ENCODE data around the gene PKDCC.

PKDCC gene

DNA sequence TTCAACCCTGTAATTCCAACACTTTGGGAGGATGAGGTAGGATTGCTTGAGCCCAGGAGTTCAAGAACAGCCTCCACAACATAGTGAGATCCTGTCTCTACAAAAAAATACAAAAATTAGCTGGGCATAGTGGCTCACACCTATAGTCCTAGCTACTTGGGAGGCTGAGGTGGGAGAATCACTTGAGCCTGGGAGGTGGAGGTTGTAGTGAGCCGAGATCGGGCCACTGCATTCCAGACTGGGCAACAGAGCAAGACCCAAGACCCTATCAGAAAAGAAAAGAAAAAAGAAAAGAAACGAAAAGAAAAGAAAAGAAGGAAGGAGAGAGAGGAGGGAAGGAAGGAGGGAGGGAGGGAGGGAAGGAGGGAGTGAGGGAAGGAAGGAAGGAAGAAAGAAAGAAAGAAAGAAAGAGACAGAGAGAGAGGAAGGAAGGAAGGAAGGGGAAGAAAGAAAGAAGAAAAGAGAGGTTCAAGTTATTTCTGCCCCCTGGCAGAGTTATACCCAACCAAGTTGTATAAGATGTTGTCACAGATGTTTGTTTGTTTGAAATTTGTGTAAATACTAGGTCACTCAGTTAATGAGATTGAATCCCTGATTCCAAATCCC lies 3.9 kb upstream of the PKDCC start:
- Histone ChIP-seq H3K27me3 (ENCODE audit: control insufficient read depth, insufficient read depth, low read length) (peaks cover 5% of the 10 kb centered on the region), H3K9ac (ENCODE audit: low read depth, low read length) (no peak overlapping the region), H3K27ac (ENCODE audit: low read depth, low read length) (no peak overlapping the region), H3K36me3 (ENCODE audit: control insufficient read depth, insufficient read depth, low read length) (no peaks in the 10 kb centered on the region), H3K9me3 (ENCODE audit: control insufficient read depth, insufficient read depth, low read length) (no peaks in the 10 kb centered on the region), H3K4me1 (ENCODE audit: control insufficient read depth, insufficient read depth, low read length) (peaks cover 30% of the 10 kb centered on the region), H3K4me3 (ENCODE audit: low read depth, low read length) (no peak overlapping the region)

DNA sequence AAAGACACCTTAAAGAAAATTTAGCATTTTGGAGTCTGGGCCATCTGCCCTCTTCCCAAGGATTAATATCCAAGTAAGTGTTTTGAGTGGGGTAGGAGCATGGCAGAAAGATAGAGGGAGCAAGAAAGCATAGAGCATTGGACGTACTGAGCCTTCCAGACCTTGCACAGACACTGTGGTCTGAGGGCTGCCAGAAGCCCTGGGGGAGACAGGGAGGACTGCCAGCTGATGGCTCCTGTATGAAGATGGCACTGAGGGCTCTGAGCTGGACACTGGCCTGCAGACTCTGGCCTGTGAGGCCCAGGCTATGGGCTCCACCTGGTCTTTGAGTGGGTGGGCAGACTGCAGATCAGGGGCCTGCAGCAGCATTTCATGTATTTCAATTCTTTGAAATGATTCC lies 2.9 kb upstream of the PKDCC start:
- H3K27ac ChIP-seq (ENCODE audit: low read depth, low read length) = no peak overlapping the region
- peaks cover 40% of the 10 kb centered on the region for H3K4me1 ChIP-seq (ENCODE audit: control insufficient read depth, insufficient read depth, low read length)
- peaks cover 14% of the 10 kb centered on the region for H3K27me3 ChIP-seq (ENCODE audit: control insufficient read depth, insufficient read depth, low read length)
- H3K9me3 ChIP-seq (ENCODE audit: control insufficient read depth, insufficient read depth, low read length) = no peaks in the 10 kb centered on the region
- no peak overlapping the region for H3K4me3 ChIP-seq (ENCODE audit: low read depth, low read length)
- no peak overlapping the region for H3K9ac ChIP-seq (ENCODE audit: low read depth, low read length)
- no peaks in the 10 kb centered on the region for H3K36me3 ChIP-seq (ENCODE audit: control insufficient read depth, insufficient read depth, low read length)

DNA sequence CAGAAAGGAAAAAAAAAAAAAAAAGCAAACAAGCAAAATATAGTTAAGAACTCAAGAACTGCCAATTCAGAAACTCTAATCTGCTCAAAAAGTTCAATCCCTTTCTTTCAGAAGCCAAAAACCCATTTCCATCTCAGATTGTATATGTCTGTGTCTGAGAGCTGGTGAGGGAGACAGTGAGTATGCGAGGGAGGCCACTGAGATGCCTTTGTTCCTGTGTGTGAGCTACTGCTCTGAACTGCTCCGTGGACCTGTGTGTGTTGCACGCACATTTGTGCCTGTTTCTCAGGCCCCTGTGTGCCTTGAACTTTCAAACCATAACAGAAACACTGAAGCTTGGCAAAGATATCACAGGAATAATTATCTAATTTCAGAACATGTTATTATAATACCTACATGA lies 2.5 kb upstream of the PKDCC start:
- Histone ChIP-seq H3K4me3 (ENCODE audit: low read depth, low read length) (no peak overlapping the region), H3K27ac (ENCODE audit: low read depth, low read length) (peak overlapping the region; percentile 98), H3K36me3 (ENCODE audit: control insufficient read depth, insufficient read depth, low read length) (no peaks in the 10 kb centered on the region), H3K27me3 (ENCODE audit: control insufficient read depth, insufficient read depth, low read length) (peaks cover 14% of the 10 kb centered on the region), H3K9me3 (ENCODE audit: control insufficient read depth, insufficient read depth, low read length) (no peaks in the 10 kb centered on the region), H3K4me1 (ENCODE audit: control insufficient read depth, insufficient read depth, low read length) (peaks cover 45% of the 10 kb centered on the region), H3K9ac (ENCODE audit: low read depth, low read length) (no peak overlapping the region)

DNA sequence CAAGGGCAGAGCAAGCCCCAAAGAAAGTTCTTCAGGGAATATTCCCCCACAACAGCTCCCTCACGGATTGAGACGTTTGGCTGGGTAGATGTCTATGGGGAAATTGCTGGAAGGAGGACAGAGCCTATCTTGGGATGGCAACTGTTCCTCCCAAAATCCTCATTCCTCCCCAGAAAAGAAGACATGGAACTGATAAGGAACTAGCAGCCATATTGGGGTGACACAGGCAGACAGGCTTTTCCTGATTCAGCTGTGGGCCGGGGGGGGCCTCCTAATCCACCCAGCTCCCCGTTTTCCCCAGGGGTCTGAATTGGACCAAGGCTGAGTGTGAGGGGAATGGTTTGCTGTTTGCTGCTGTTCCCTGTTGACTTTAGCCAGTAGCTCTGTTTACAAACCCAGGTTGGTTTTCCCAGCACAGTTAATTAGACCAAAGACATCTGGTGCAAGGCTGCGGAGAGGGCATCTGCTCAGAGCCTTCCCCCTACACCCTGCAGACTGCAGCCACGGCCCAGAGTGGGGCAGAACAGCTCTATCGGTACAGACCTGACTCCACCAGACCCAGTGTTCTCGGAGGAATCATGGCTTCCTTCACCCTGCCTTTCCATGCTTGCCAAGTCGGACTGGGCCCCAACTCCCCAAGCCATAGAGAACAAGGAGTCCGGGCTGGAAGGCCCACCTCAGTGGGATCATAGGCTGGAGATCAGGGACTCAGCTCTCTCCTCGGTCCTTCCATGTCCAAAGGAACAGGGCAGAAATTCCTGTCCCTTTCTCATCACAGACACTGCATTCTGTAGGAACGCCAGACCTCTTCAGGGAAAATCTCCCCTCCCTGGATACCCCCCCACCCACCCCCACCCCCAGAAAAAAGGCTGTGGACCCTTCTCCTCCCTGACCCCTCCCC lies 1.7 kb upstream of the PKDCC start:
- H3K27ac ChIP-seq (ENCODE audit: low read depth, low read length) = peak overlapping the region; percentile 98
- H3K9me3 ChIP-seq (ENCODE audit: control insufficient read depth, insufficient read depth, low read length) = no peaks in the 10 kb centered on the region
- H3K4me3 ChIP-seq (ENCODE audit: low read depth, low read length) = 0 out of 2 replicates have a peak overlapping the region, but pooled peaks have one; percentile 77
- H3K36me3 ChIP-seq (ENCODE audit: control insufficient read depth, insufficient read depth, low read length) = no peaks in the 10 kb centered on the region
- H3K9ac ChIP-seq (ENCODE audit: low read depth, low read length) = no peak overlapping the region
- peaks cover 14% of the 10 kb centered on the region for H3K27me3 ChIP-seq (ENCODE audit: control insufficient read depth, insufficient read depth, low read length)
- peaks cover 40% of the 10 kb centered on the region for H3K4me1 ChIP-seq (ENCODE audit: control insufficient read depth, insufficient read depth, low read length)

DNA sequence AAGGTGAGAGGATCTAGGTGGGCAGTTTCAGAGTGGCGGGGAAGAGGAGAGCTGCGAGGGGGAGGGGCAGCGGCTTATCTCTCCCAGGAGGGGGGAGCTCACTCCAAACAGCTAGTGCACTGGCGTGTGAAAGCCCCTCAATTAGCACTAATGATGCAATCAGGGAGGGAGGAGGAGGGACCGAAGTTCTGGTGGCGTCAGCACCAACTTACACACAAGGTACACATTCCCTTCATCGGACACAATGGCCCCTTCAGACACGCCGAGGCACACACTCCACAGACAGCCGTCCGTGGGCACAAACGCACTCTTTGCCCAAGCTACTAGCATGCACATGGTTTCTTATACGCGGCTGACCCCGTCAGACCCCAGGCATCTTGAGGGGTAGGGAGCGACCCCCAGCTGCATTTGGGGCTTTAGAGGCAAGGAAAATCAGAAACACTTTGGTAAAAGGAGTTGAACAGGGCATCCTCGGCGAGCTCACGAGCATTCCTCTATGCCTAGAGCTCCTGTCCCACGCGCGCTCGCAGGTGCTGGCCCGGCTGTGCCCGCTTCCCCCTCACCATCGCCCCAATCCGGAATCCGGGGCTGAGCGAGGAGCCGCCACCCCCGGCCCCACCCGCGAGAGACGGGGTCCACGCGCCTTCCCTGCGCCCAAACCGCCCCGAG lies 868 bp upstream of the PKDCC start:
- Histone ChIP-seq H3K4me3 (ENCODE audit: low read depth, low read length) (peak overlapping the region; percentile 77), H3K4me1 (ENCODE audit: control insufficient read depth, insufficient read depth, low read length) (peaks cover 47% of the 10 kb centered on the region), H3K27me3 (ENCODE audit: control insufficient read depth, insufficient read depth, low read length) (peaks cover 14% of the 10 kb centered on the region), H3K27ac (ENCODE audit: low read depth, low read length) (peak overlapping the region; percentile 98), H3K9me3 (ENCODE audit: control insufficient read depth, insufficient read depth, low read length) (no peaks in the 10 kb centered on the region), H3K9ac (ENCODE audit: low read depth, low read length) (peak overlapping the region; percentile 85), H3K36me3 (ENCODE audit: control insufficient read depth, insufficient read depth, low read length) (peaks cover 3% of the 10 kb centered on the region; the same call in 1 of the 2 replicates)

DNA sequence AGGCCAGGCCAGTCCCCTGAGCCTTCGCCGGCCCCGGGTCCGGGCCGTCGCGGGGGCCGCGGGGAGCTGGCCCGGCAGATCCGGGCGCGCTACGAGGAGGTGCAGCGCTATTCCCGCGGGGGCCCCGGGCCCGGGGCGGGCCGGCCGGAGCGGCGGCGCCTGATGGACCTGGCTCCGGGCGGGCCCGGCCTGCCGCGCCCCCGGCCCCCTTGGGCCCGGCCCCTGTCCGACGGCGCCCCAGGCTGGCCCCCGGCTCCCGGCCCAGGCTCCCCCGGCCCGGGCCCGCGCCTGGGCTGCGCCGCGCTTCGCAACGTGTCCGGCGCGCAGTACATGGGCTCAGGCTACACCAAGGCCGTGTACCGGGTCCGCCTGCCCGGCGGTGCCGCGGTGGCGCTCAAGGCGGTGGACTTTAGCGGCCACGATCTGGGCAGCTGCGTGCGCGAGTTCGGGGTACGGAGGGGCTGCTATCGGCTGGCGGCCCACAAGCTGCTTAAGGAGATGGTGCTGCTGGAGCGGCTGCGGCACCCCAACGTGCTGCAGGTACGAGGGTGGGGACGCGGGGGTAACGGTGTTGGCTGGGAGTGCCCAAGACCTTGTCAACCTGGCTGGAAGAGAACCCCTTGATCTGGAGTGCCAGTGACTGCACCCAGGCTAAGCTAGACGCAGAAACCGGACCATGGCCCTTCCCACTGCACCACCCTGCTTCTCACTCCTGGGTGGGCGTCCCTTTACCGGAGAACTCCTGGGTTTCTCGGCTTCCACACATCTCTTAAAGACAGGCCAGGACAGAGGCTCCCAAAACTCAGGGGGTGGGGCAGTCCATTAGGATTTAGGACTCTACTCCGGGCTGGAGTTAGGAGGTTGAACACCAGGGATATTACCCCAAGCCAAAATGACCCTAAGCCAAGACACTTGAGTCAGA lies 739 bp downstream of the PKDCC start:
- Histone ChIP-seq H3K4me3 (ENCODE audit: low read depth, low read length) (peak overlapping the region; percentile 83), H3K36me3 (ENCODE audit: control insufficient read depth, insufficient read depth, low read length) (peaks cover 11% of the 10 kb centered on the region), H3K9ac (ENCODE audit: low read depth, low read length) (peak overlapping the region; percentile 28), H3K27ac (ENCODE audit: low read depth, low read length) (no peak overlapping the region), H3K4me1 (ENCODE audit: control insufficient read depth, insufficient read depth, low read length) (peaks cover 43% of the 10 kb centered on the region), H3K9me3 (ENCODE audit: control insufficient read depth, insufficient read depth, low read length) (no peaks in the 10 kb centered on the region), H3K27me3 (ENCODE audit: control insufficient read depth, insufficient read depth, low read length) (peaks cover 14% of the 10 kb centered on the region)

DNA sequence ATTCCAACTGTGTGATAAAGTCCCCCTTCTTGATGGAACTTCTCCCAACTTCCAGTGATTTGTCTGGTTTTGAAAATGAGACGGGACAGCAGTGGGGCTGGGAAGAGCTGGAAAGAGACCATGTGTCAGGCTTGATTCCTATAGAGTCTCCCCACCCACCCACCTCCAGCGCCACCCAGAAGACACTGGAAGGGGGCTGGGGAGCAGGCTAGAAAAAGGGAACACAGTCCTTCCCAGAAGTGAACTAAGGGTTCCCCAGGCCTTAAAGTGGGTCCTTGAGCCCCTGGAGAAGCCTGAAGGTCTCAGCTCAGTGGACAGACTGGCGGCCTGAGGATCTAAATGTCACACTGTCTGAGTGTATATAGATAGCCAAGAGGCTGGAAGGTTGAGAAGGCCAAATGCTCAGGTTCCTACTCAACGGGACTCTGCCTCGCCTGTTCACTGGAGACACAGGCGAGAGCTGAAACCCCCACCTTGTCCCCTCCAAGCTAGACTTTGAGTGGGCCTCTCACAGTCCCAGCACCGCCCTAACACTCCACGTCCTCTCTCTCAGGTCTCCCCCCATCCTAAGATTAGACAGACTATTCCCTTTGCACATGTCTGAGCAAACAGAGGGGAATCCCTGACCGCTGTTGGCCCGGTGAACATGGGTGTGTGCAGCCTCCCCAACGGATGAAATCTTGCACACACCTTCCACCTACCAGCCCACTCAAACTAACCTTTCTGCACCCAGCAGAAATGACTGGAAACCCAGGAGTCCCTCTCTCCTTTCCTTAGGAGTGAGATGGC lies 1.6 kb downstream of the PKDCC start:
- peak overlapping the region; percentile 28; the same call in 1 of the 2 replicates for H3K9ac ChIP-seq (ENCODE audit: low read depth, low read length)
- peaks cover 46% of the 10 kb centered on the region for H3K4me1 ChIP-seq (ENCODE audit: control insufficient read depth, insufficient read depth, low read length)
- H3K4me3 ChIP-seq (ENCODE audit: low read depth, low read length) = peak overlapping the region; percentile 83

DNA sequence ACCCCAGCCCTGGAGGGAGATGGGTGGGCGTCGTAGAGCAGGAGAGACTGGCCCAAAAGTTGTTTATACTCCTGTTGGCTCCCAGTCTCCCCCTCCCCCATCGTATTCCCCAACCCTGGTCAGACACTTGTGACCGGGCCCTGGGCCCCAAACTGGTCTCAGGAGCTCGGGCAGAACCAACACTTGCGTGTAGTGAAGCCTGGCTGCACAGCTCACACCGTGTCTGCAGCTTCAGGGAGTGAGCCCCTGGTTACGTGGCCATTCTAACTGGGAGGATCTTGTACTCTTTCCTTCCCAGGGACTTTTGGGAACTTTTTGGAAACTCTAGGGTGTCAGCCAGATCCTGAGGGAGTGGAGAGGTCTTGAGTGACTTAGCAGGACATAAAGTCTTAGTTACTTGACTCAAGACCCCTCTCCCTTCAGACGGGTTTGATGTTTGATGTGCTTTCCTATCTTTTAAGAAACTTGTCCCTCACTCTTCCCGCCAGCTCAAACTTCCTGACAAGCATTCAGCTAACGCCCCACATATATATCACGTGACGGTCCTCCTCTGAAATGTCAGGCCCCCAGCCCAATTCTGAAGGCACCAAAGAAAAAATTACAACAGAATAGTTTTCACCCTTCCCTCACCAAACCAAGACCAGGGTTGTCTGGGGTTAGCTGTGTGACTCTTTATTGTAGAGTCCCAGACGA lies 2.3 kb downstream of the PKDCC start:
- Histone ChIP-seq H3K27ac (ENCODE audit: low read depth, low read length) (peak overlapping the region; percentile 29), H3K36me3 (ENCODE audit: control insufficient read depth, insufficient read depth, low read length) (peaks cover 21% of the 10 kb centered on the region), H3K4me1 (ENCODE audit: control insufficient read depth, insufficient read depth, low read length) (peaks cover 50% of the 10 kb centered on the region), H3K4me3 (ENCODE audit: low read depth, low read length) (peak overlapping the region; percentile 83), H3K27me3 (ENCODE audit: control insufficient read depth, insufficient read depth, low read length) (peaks cover 14% of the 10 kb centered on the region), H3K9ac (ENCODE audit: low read depth, low read length) (peak overlapping the region; percentile 28; the same call in 1 of the 2 replicates), H3K9me3 (ENCODE audit: control insufficient read depth, insufficient read depth, low read length) (no peaks in the 10 kb centered on the region)

More for the DNA sequence above, 1.6 kb downstream of the PKDCC start:
- Histone ChIP-seq H3K36me3 (ENCODE audit: control insufficient read depth, insufficient read depth, low read length) (peaks cover 19% of the 10 kb centered on the region), H3K27me3 (ENCODE audit: control insufficient read depth, insufficient read depth, low read length) (peaks cover 14% of the 10 kb centered on the region), H3K27ac (ENCODE audit: low read depth, low read length) (no peak overlapping the region), H3K9me3 (ENCODE audit: control insufficient read depth, insufficient read depth, low read length) (no peaks in the 10 kb centered on the region)

DNA sequence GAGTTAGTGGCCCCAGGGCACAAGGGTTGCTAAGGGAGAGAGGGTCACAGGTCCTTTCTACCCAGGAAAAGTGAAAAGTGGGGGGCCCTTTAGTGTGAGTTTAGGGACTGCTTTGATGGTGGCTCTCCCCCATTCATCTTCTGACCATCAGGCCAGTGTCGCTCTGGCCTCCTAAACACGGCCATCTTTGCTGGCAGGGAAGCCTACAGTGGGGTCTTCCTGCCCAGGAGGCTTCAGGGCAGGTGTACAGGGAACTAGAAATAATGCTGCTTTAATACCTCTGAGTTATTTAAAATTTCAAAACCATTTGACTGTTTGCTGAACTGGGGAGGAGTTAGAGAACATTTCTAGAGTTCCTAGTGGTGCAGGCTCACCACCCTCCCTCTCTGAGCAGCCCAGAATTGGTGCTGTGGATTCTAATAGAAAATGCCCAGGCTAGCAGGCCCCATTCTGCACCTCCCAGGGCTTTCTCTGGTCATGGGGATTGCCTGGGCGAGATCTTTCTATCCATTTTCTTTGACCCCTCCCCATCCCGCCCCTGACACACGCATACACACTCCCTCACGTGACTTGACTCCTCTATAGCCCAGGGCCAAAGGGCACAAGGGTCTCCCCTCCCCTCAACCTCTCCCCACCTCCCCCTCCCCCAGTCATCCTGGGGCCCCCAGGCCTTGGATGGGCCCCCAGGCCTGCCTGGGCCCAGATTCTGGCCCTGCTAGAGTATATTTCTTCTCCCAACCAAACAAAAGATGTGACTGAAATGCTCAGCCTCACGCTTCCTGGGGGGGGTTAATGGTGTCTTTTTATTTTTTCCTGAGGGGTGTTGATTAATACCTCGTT lies 3.1 kb downstream of the PKDCC start:
- H3K9ac ChIP-seq (ENCODE audit: low read depth, low read length) = no peak overlapping the region
- peaks cover 28% of the 10 kb centered on the region for H3K36me3 ChIP-seq (ENCODE audit: control insufficient read depth, insufficient read depth, low read length)
- H3K27me3 ChIP-seq (ENCODE audit: control insufficient read depth, insufficient read depth, low read length) = peaks cover 14% of the 10 kb centered on the region
- peaks cover 42% of the 10 kb centered on the region for H3K4me1 ChIP-seq (ENCODE audit: control insufficient read depth, insufficient read depth, low read length)
- H3K4me3 ChIP-seq (ENCODE audit: low read depth, low read length) = peak overlapping the region; percentile 83
- H3K27ac ChIP-seq (ENCODE audit: low read depth, low read length) = peak overlapping the region; percentile 29
- no peaks in the 10 kb centered on the region for H3K9me3 ChIP-seq (ENCODE audit: control insufficient read depth, insufficient read depth, low read length)

Measured in HUES48 (cell line).